ENCODE measurements around the gene ZNF385B.

Gene ZNF385B

DNA sequence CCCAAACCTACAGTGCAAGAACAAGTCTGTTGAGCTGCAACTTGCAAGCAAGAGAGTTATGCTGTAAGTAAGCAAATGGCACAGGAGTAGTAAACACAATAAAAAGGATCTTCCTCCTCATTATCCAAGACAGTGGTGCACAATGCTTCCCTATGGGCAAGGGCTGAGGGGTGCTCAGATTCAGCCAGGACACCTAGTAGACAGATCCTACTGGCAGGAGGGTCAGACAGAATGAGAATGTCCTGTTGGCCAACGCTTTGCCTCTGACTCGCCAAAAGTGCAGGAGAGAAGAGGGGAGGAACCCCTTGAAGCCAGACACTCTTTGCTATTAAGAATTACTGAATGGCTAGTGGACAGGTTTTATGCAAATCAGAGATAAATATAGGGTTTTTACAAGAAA, 316.4 kb downstream of the ZNF385B start:
- no peaks in the 10 kb centered on the region for H3K27me3 ChIP-seq (ENCODE audit: insufficient read depth, poor library complexity, severe bottlenecking)
- no peak for TF ChIP-seq POLR2AphosphoS5 (IDR thresholded peaks at IDR 0.05; ENCODE audit: low read depth)
- TF ChIP-seq, protein P1, sequence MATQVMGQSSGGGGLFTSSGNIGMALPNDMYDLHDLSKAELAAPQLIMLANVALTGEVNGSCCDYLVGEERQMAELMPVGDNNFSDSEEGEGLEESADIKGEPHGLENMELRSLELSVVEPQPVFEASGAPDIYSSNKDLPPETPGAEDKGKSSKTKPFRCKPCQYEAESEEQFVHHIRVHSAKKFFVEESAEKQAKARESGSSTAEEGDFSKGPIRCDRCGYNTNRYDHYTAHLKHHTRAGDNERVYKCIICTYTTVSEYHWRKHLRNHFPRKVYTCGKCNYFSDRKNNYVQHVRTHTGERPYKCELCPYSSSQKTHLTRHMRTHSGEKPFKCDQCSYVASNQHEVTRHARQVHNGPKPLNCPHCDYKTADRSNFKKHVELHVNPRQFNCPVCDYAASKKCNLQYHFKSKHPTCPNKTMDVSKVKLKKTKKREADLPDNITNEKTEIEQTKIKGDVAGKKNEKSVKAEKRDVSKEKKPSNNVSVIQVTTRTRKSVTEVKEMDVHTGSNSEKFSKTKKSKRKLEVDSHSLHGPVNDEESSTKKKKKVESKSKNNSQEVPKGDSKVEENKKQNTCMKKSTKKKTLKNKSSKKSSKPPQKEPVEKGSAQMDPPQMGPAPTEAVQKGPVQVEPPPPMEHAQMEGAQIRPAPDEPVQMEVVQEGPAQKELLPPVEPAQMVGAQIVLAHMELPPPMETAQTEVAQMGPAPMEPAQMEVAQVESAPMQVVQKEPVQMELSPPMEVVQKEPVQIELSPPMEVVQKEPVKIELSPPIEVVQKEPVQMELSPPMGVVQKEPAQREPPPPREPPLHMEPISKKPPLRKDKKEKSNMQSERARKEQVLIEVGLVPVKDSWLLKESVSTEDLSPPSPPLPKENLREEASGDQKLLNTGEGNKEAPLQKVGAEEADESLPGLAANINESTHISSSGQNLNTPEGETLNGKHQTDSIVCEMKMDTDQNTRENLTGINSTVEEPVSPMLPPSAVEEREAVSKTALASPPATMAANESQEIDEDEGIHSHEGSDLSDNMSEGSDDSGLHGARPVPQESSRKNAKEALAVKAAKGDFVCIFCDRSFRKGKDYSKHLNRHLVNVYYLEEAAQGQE (IDR thresholded peaks at IDR 0.05; ENCODE audit: insufficient replicate concordance, low read depth), result no peak
- TF ChIP-seq, protein P2, sequence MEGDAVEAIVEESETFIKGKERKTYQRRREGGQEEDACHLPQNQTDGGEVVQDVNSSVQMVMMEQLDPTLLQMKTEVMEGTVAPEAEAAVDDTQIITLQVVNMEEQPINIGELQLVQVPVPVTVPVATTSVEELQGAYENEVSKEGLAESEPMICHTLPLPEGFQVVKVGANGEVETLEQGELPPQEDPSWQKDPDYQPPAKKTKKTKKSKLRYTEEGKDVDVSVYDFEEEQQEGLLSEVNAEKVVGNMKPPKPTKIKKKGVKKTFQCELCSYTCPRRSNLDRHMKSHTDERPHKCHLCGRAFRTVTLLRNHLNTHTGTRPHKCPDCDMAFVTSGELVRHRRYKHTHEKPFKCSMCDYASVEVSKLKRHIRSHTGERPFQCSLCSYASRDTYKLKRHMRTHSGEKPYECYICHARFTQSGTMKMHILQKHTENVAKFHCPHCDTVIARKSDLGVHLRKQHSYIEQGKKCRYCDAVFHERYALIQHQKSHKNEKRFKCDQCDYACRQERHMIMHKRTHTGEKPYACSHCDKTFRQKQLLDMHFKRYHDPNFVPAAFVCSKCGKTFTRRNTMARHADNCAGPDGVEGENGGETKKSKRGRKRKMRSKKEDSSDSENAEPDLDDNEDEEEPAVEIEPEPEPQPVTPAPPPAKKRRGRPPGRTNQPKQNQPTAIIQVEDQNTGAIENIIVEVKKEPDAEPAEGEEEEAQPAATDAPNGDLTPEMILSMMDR (IDR thresholded peaks at IDR 0.05; ENCODE audit: insufficient read depth, low read length), result no peak
- TF ChIP-seq GABPA (IDR thresholded peaks at IDR 0.05; ENCODE audit: low read depth), result no peak
- TF ChIP-seq SPI1 (IDR thresholded peaks at IDR 0.05; ENCODE audit: borderline replicate concordance, low read depth), result no peak
- H3K4me3 ChIP-seq (replicated peaks; ENCODE audit: insufficient read depth, low read length), result no peak overlapping the region
- no peak for DNase-seq (ENCODE audit: low read depth in 1 of 2, low spot score in 1 of 2)
- H3K27ac ChIP-seq (replicated peaks), result no peak overlapping the region

DNA sequence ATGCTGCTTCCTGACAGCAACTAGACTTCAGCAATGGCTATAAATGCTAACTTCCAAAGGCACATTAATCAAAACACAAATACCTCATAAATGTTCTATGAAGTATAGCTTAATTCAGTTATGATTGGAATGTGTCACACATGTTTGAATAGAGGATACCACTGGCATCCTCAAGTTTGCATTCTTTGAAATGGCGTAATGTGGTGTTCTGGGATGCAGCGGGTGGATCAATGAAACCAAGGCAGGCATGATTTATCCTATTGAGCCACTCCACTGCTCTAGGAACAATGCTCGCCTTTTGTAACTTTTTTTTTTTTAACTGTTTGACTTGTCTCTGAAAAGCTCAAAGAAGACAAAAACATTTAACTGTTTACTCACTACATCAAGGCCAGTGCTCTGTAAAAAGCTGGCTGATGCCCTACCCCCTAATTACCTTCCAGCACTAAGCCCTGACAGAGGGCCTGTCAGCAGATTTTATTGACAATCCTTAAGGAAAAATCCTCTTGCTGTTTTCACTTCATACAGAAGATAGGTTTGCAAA, 318.0 kb downstream of the ZNF385B start:
- no peak for DNase-seq (ENCODE audit: low read depth in 1 of 2, low spot score in 1 of 2)
- H3K4me3 ChIP-seq (replicated peaks; ENCODE audit: insufficient read depth, low read length), result no peak overlapping the region
- TF ChIP-seq, protein P2 (IDR thresholded peaks at IDR 0.05; ENCODE audit: insufficient read depth, low read length), result no peak
- no peak for TF ChIP-seq GABPA (IDR thresholded peaks at IDR 0.05; ENCODE audit: low read depth)
- no peak for TF ChIP-seq POLR2AphosphoS5 (IDR thresholded peaks at IDR 0.05; ENCODE audit: low read depth)
- TF ChIP-seq, protein P1 (IDR thresholded peaks at IDR 0.05; ENCODE audit: insufficient replicate concordance, low read depth), result no peak
- TF ChIP-seq SPI1 (IDR thresholded peaks at IDR 0.05; ENCODE audit: borderline replicate concordance, low read depth), result no peak
- H3K27me3 ChIP-seq (ENCODE audit: insufficient read depth, poor library complexity, severe bottlenecking), result no peaks in the 10 kb centered on the region
- no peak overlapping the region for H3K27ac ChIP-seq (replicated peaks)

DNA sequence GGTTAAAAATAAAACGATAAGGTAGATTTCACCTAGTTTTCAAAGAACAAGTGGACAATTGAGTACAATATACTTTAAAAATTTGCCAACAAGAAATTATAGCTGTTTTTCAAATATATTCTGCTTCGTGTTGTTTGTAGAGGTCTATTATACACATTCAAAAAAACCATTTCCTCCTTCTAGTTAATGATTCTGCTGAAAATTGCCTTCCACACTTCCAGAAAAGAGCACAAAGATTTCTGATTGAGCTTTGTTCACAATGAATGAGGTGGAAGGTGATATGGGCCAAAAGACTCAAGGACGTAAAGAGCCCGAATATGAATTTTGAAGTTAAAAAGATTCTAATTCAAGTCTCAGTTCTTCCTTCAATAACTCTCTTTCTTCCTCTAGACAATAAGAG, 319.8 kb downstream of the ZNF385B start:
- no peak overlapping the region for H3K4me3 ChIP-seq (replicated peaks; ENCODE audit: insufficient read depth, low read length)
- TF ChIP-seq SPI1 (IDR thresholded peaks at IDR 0.05; ENCODE audit: borderline replicate concordance, low read depth), result no peak
- TF ChIP-seq, protein P2 (IDR thresholded peaks at IDR 0.05; ENCODE audit: insufficient read depth, low read length), result no peak
- TF ChIP-seq GABPA (IDR thresholded peaks at IDR 0.05; ENCODE audit: low read depth), result no peak
- no peak for TF ChIP-seq POLR2AphosphoS5 (IDR thresholded peaks at IDR 0.05; ENCODE audit: low read depth)
- TF ChIP-seq, protein P1 (IDR thresholded peaks at IDR 0.05; ENCODE audit: insufficient replicate concordance, low read depth), result no peak
- H3K27me3 ChIP-seq (ENCODE audit: insufficient read depth, poor library complexity, severe bottlenecking), result no peaks in the 10 kb centered on the region
- no peak overlapping the region for H3K27ac ChIP-seq (replicated peaks)
- no peak for DNase-seq (ENCODE audit: low read depth in 1 of 2, low spot score in 1 of 2)
